ENCODE results near the gene ANKRD24. TPM values are rescaled to one million over a fixed set of nuclear protein-coding genes. Genes with fewer than 3 reads are reported as not detected.
A peak's percentile ranks its signal among the peaks of the same experiment; 100 is the strongest.

ANKRD24 gene
- total RNA-seq, 6 experiments from 2014 or later: 0.11 to 0.81 (median 0.54) TPM

DNA sequence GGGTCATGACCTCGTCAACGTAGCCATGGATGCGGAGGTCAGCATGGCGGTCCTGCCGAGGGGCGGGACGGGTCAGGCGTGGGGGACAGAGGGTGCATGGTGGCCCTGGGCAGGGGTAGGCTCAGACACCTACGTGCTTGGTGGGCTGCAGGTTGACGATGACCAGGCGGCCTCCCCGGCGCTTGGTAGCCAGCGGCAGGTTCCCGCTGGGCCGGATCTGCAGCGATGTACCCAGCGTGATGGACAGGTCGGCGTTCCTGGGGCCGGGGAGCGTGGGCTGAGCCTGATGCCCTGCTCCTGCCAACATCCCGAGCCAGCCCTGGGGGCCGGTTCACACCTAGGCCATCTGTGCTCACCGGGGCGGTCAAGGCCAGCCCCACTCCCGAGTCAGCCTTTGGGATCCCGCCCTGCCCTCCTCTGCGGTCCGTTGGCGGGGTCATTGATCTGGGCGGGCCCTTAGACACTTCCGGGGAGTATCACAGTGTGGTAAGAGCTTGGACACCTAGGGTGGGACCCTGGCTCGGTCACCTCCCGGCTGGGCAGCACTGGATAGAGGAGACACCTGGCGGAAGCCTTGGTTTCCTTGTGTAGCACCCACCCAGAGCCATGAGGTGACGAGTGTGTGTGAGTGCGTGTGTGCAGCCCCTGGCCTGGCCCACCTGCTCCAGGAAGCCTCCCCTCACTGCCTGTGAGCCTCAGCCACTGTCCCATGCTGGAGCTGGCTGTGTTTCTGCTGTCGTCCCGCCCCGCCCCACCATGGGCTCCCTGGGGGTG is 7.4 kb upstream of the ANKRD24 start:
- TF ChIP-seq, protein P1, sequence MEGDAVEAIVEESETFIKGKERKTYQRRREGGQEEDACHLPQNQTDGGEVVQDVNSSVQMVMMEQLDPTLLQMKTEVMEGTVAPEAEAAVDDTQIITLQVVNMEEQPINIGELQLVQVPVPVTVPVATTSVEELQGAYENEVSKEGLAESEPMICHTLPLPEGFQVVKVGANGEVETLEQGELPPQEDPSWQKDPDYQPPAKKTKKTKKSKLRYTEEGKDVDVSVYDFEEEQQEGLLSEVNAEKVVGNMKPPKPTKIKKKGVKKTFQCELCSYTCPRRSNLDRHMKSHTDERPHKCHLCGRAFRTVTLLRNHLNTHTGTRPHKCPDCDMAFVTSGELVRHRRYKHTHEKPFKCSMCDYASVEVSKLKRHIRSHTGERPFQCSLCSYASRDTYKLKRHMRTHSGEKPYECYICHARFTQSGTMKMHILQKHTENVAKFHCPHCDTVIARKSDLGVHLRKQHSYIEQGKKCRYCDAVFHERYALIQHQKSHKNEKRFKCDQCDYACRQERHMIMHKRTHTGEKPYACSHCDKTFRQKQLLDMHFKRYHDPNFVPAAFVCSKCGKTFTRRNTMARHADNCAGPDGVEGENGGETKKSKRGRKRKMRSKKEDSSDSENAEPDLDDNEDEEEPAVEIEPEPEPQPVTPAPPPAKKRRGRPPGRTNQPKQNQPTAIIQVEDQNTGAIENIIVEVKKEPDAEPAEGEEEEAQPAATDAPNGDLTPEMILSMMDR (IDR thresholded peaks at IDR 0.05): no peak
- peaks cover 4% of the 10 kb centered on the region; the same call in 1 of the 2 replicates for H3K27me3 Mint-ChIP-seq (ENCODE audit: insufficient read depth)
- no peaks in the 10 kb centered on the region for H3K9me3 Mint-ChIP-seq
- H3K36me3 Mint-ChIP-seq (ENCODE audit: low read depth): 0 out of 2 replicates have a peak, but pooled peaks cover 6% of the 10 kb centered on the region
- H3K27ac Mint-ChIP-seq: no peak overlapping the region
- H3K4me3 Mint-ChIP-seq: no peak overlapping the region
- DNase-seq: no peak
- H3K4me1 Mint-ChIP-seq (ENCODE audit: low read depth): no peaks in the 10 kb centered on the region

DNA sequence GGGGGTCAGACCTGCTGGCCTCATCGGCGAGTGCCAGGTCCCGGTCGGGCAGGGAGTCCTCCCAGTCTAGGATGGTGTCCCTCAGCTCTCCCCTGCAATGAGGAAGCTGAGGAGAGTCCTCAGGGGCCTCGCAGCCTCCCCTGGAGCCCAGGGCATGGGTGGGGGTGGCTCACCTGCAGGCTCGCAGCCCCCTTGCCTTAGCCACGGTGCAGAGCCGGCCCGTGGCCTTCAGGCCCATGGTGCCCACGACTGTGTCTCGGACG is 6.9 kb upstream of the ANKRD24 start:
- no peak for DNase-seq
- TF ChIP-seq, protein P1 (IDR thresholded peaks at IDR 0.05): no peak
- no peak overlapping the region for H3K4me3 Mint-ChIP-seq
- 0 out of 2 replicates have a peak, but pooled peaks cover 6% of the 10 kb centered on the region for H3K36me3 Mint-ChIP-seq (ENCODE audit: low read depth)
- no peaks in the 10 kb centered on the region for H3K9me3 Mint-ChIP-seq
- peaks cover 4% of the 10 kb centered on the region; the same call in 1 of the 2 replicates for H3K27me3 Mint-ChIP-seq (ENCODE audit: insufficient read depth)
- no peaks in the 10 kb centered on the region for H3K4me1 Mint-ChIP-seq (ENCODE audit: low read depth)
- H3K27ac Mint-ChIP-seq: no peak overlapping the region

DNA sequence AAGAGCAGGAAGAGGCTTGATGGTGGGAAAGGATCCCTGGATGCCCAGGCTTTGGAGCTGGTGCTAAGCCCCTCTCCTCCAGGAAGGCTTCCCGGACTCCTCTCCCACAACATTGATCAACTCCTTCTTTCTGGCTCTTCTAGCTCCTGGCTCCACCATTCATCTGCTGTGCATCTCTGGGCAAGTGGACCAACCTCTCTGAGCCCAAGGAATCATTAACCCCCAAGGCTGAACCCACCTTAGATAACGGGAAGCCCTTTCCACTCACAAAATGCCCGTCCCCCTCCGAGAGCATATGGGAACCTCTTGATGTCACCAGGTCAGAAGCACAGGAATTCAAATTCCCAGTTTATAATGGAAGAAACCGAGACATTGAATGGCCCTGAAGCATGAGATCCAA is 5.3 kb upstream of the ANKRD24 start:
- TF ChIP-seq, protein P1 (IDR thresholded peaks at IDR 0.05): no peak
- no peak overlapping the region for H3K4me3 Mint-ChIP-seq
- H3K9me3 Mint-ChIP-seq: no peaks in the 10 kb centered on the region
- peaks cover 5% of the 10 kb centered on the region; the same call in 1 of the 2 replicates for H3K27me3 Mint-ChIP-seq (ENCODE audit: insufficient read depth)
- peaks cover 7% of the 10 kb centered on the region for H3K4me1 Mint-ChIP-seq (ENCODE audit: low read depth)
- peaks cover 6% of the 10 kb centered on the region; the same call in 1 of the 2 replicates for H3K36me3 Mint-ChIP-seq (ENCODE audit: low read depth)
- no peak for DNase-seq
- H3K27ac Mint-ChIP-seq: no peak overlapping the region

DNA sequence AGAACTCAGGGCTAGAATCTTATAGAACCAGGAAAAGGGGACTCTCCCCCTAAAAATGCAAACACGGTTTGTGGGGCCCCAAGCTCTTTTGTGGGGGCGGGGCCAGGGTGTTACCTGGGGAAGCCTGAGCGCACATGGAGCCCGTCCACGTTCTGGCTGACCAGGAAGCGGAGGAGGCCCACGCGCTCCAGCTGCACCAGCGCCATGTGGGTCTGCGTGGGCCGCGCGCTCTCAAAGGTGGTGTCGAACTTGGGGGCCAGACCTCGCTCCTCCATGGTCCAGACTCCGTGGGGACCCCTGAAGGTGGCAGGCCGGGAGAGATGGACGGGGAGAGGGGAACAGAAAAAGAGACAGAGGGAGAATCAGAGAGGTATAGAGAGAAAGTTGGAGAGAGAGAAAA is 3.5 kb upstream of the ANKRD24 start:
- Mint-ChIP-seq H3K27ac (no peak overlapping the region), H3K9me3 (no peaks in the 10 kb centered on the region), H3K4me3 (no peak overlapping the region), H3K4me1 (ENCODE audit: low read depth) (peaks cover 7% of the 10 kb centered on the region), H3K36me3 (ENCODE audit: low read depth) (peaks cover 6% of the 10 kb centered on the region; the same call in 1 of the 2 replicates), H3K27me3 (ENCODE audit: insufficient read depth) (peaks cover 5% of the 10 kb centered on the region; the same call in 1 of the 2 replicates)
- DNase-seq: no peak
- TF ChIP-seq, protein P1 (IDR thresholded peaks at IDR 0.05): no peak

DNA sequence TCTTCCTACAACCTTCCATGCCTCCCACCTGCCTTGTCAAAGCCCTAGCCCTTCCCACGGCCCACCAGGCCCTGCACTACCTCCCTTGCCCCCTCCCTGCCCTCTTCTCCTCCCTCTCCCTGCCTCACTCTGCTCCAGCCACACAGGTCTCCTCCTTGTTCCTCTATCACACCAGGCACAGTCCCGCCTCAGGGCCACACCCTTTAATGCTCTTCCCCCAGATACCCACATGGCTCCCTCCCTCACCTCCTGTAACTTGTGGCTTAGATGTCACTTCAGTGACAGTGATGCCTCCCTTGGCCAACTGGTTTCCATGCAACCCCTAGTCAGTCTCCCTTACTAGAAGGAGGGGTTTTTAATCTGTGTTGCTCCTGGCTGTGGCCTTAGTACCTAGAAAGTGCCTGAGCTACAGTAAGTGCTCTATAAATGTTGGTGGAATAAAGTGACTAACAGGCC is 1.4 kb upstream of the ANKRD24 start:
- TF ChIP-seq, protein P1 (IDR thresholded peaks at IDR 0.05): no peak
- Mint-ChIP-seq H3K9me3 (no peaks in the 10 kb centered on the region), H3K27me3 (ENCODE audit: insufficient read depth) (peaks cover 6% of the 10 kb centered on the region), H3K27ac (peak overlapping the region; percentile 94; the same call in 1 of the 2 replicates), H3K4me1 (ENCODE audit: low read depth) (peaks cover 7% of the 10 kb centered on the region), H3K4me3 (peak overlapping the region; percentile 98), H3K36me3 (ENCODE audit: low read depth) (peaks cover 6% of the 10 kb centered on the region; the same call in 1 of the 2 replicates)
- no peak for DNase-seq

Measured in HFFc6 (cell line).